A549 (cell line): ENCODE measurements around the gene TUT1. TPM values are rescaled to one million over a fixed set of nuclear protein-coding genes. Genes with fewer than 3 reads are reported as not detected.
"Not testable (repeated sequence)": the region's sequence is repeated elsewhere in the genome, so short reads cannot be mapped to it uniquely, and the experiment has no call there.

Experiments
- ATAC-seq, 2 experiments: fragments of 200-7000 bp in 1 of 2; fragments of >200 bp in 1 of 2; cut with Nextera tagmentation in 1 of 2; cut with Tn5 transposase in 1 of 2; 3 replicates each; pipeline versions ENCODE4 v1.8.0 to v1.9.1; 2018 to 2020; ENCODE audit warnings: mild to moderate bottlenecking in 1 of 2, moderate library complexity in 1 of 2
- CTCF ChIA-PET: fragments of 300-600 bp; sonication (Branson Sonifier 250); formaldehyde crosslinking; extraction: SDS; loops from one replicate; lab custom pipeline; 2021; ENCODE audit warnings: antibody characterized with exemption, inconsistent platforms; lab: Yijun Ruan, JAX
- POLR2A ChIA-PET: fragments of 350-600 bp; formaldehyde crosslinking; extraction: SDS; loops from one replicate; lab custom pipeline; 2021; ENCODE audit warnings: antibody characterized with exemption, inconsistent platforms; lab: Yijun Ruan, JAX
- DNase-seq, 2 experiments: peaks; one replicate each; pipeline versions ENCODE4 v3.0.0 to v3.0.0-alpha.2; 2011 to 2016; ENCODE audit warnings: low read depth in 1 of 2, low spot score in 1 of 2
- FAIRE-seq: peaks from 2 replicates; lab custom pipeline; 2011; peaks lifted over from hg19 to GRCh38; lab: Jason Lieb, UNC
- H3K27ac ChIP-seq, 2 experiments: fragments of >200 bp; sonication (Bioruptor Twin); formaldehyde crosslinking; 3 replicates each; pipeline ENCODE4 v1.5.1; 2016 to 2017
- H3K4me1 ChIP-seq: fragments of >200 bp; sonication (Bioruptor Twin); formaldehyde crosslinking; 3 replicates; pipeline ENCODE4 v1.6.1; 2016
- H3K4me2 ChIP-seq: fragments of >200 bp; sonication (Bioruptor Twin); formaldehyde crosslinking; 3 replicates; pipeline ENCODE4 v1.6.1; 2016
- H3K4me3 ChIP-seq: fragments of >200 bp; sonication (Bioruptor Twin); formaldehyde crosslinking; 3 replicates; pipeline ENCODE4 v1.5.1; 2016
- H3K9me3 ChIP-seq: fragments of >200 bp; sonication (Bioruptor Twin); formaldehyde crosslinking; 3 replicates; pipeline ENCODE4 v1.6.1; 2016
- ATOH8 ChIP-seq: fragments of 250-450 bp; sonication (Bioruptor Pico); IDR thresholded peaks from 2 replicates; pipeline ENCODE4 v1.5.0; 2020; ENCODE audit warnings: low read depth, mild to moderate bottlenecking, moderate library complexity
- BCL3 ChIP-seq: fragments of >200 bp; sonication (Bioruptor Twin); formaldehyde crosslinking; IDR thresholded peaks from 3 replicates; pipeline ENCODE4 v1.6.1; 2016
- CBX2 ChIP-seq: fragments of 200-600 bp; sonication (generic); IDR thresholded peaks from 2 replicates; pipeline ENCODE4 v1.6.1; 2016; ENCODE audit warnings: low read depth, mild to moderate bottlenecking, borderline replicate concordance
- CBX8 ChIP-seq: fragments of 200-600 bp; sonication (generic); IDR thresholded peaks from 2 replicates; pipeline ENCODE4 v1.6.1; 2016
- CEBPB ChIP-seq, 2 experiments: fragments of >200 bp in 1 of 2; sonication (Bioruptor Twin) in 1 of 2; formaldehyde crosslinking in 1 of 2; IDR thresholded peaks; 2 replicates each; pipeline ENCODE4 v1.6.1; 2012 to 2016
- CHD2 ChIP-seq: fragments of 150-350 bp; IDR thresholded peaks from 2 replicates; pipeline ENCODE4 v1.6.1; 2014; ENCODE audit warnings: low read length; ENCODE audit not compliant: partially characterized antibody
- CTCF ChIP-seq: fragments of >200 bp; sonication (Bioruptor Twin); formaldehyde crosslinking; IDR thresholded peaks from 3 replicates; pipeline ENCODE4 v1.5.1; 2016
- E2F6 ChIP-seq: IDR thresholded peaks from 2 replicates; pipeline ENCODE4 v1.6.1; 2012; ENCODE audit warnings: low read depth, borderline replicate concordance
- EHF ChIP-seq: fragments of 250-450 bp; sonication (Bioruptor Pico); IDR thresholded peaks from 2 replicates; pipeline ENCODE4 v1.5.0; 2020; ENCODE audit warnings: mild to moderate bottlenecking
- EP300 ChIP-seq, 2 experiments: fragments of >200 bp; sonication (Bioruptor Twin); formaldehyde crosslinking; IDR thresholded peaks; 2 replicates in 1 of 2; 3 replicates in 1 of 2; pipeline ENCODE4 v1.6.1; 2016 to 2017
- FOSL2 ChIP-seq, 2 experiments: fragments of 450-650 bp in 1 of 2; fragments of >200 bp in 1 of 2; sonication (Bioruptor Twin) in 1 of 2; formaldehyde crosslinking; IDR thresholded peaks; 2 replicates each; pipeline versions ENCODE4 v1.5.0 to v1.6.1; 2016 to 2020; ENCODE audit warnings: mild to moderate bottlenecking in 1 of 2, moderate library complexity in 1 of 2
- GATA3 ChIP-seq: IDR thresholded peaks from 2 replicates; pipeline ENCODE4 v1.6.1; 2012; ENCODE audit warnings: borderline replicate concordance
- HEYL ChIP-seq: fragments of 250-450 bp; sonication (Bioruptor Pico); IDR thresholded peaks from 2 replicates; pipeline ENCODE4 v1.8.0; 2021; ENCODE audit warnings: mild to moderate bottlenecking, moderate library complexity
- HMGXB4 ChIP-seq: fragments of 250-450 bp; sonication (Bioruptor Pico); IDR thresholded peaks from 2 replicates; pipeline ENCODE4 v1.5.0; 2021; ENCODE audit warnings: mild to moderate bottlenecking, moderate library complexity, borderline replicate concordance
- HOXB5 ChIP-seq: fragments of 250-450 bp; sonication (Bioruptor Pico); IDR thresholded peaks from 2 replicates; pipeline ENCODE4 v1.5.0; 2020; ENCODE audit warnings: mild to moderate bottlenecking, moderate library complexity
- JUNB ChIP-seq: fragments of >200 bp; sonication (Bioruptor Twin); formaldehyde crosslinking; IDR thresholded peaks from 2 replicates; pipeline ENCODE4 v1.6.1; 2016
- MYC ChIP-seq: IDR thresholded peaks from 2 replicates; pipeline ENCODE4 v1.6.1; 2012; ENCODE audit warnings: mild to moderate bottlenecking, inconsistent platforms, low read length, improper control_type of control experiment, borderline replicate concordance
- PBX3 ChIP-seq: IDR thresholded peaks from 2 replicates; pipeline ENCODE4 v1.6.1; 2012
- SMC3 ChIP-seq: fragments of >200 bp; sonication (Bioruptor Twin); formaldehyde crosslinking; IDR thresholded peaks from 3 replicates; pipeline ENCODE4 v1.6.1; 2018; ENCODE audit warnings: inconsistent platforms
- WGBS: methylation state at CpG from one replicate; pipeline ENCODE4 v1.1.6; 2017; ENCODE audit errors: missing lambda C conversion rate; 5-methylcytosine and 5-hydroxymethylcytosine counted together
- polyA plus RNA-seq, 4 experiments: library from polyadenylated mRNA; depleted of rRNA in 3 of 4; stranded (reverse); fragments of >200 nt; fragmentation: RNase III in 1 of 4; extraction: RNeasy Plus Mini Kit Qiagen cat#74134 plus additional on column Dnase treatment in 1 of 4; gene quantifications; 2 replicates in 3 of 4; 3 replicates in 1 of 4; pipeline ENCODE4 v1.2.3, GENCODE V29; 2011 to 2017

Gene TUT1
- polyA plus RNA-seq, 2 of the 4 experiments (the other 2 are of a cell fraction) = 11.1 to 15.5 TPM

- DNase-seq (no peak), ATAC-seq (peak in 1 of 2 experiments; percentile 9; a peak in 3 of 6 replicates), FAIRE-seq (no peak)
- WGBS = 2% methylated on average over 33 of the region's 33 CpGs
- peak overlapping the region; percentile 97 for H3K4me3 ChIP-seq
- H3K27ac ChIP-seq = peak overlapping the region; percentile 93 to 94
- H3K9me3 ChIP-seq = no peaks in the 10 kb centered on the region
- POLR2A ChIA-PET = interaction anchor here (0.6 to 2.8 kb wide), 28 partner anchors 10 to 1211 kb away, joined by 3 to 93 read pairs (median 5); partner anchors contain the start of genes AHNAK, B3GAT3, C11orf98 and CSKMT
- no peak for TF ChIP-seq ATOH8 (CRISPR knock-in tag)
- TF ChIP-seq FOSL2 (IDR thresholded peaks at IDR 0.05) = no peak
- no peak for TF ChIP-seq FOSL2 (CRISPR knock-in tag; IDR thresholded peaks at IDR 0.05)
- TF ChIP-seq PBX3 = no peak
- TF ChIP-seq EP300 (IDR thresholded peaks at IDR 0.05) = no peak
- TF ChIP-seq CEBPB (IDR thresholded peaks at IDR 0.05) = no peak
- no peak for TF ChIP-seq CBX2
- TF ChIP-seq GATA3 = no peak
- TF ChIP-seq CHD2 = no peak
- no peak for TF ChIP-seq SMC3
- no peak for TF ChIP-seq MYC
- TF ChIP-seq HEYL (CRISPR knock-in tag) = no peak
- TF ChIP-seq CTCF = no peak
- TF ChIP-seq EHF = no peak
- H3K4me2 ChIP-seq = peak overlapping the region; percentile 93
- CTCF ChIA-PET = interaction anchor here (0.9 to 4.8 kb wide), 12 partner anchors 9 to 178 kb away, joined by 3 to 52 read pairs (median 6); partner anchors contain the start of gene TUT1
- H3K4me1 ChIP-seq = peaks cover 47% of the 10 kb centered on the region
Measured at GRCh38 chr11:62573006-62573591, 18.2 kb downstream of the TUT1 start.

GRCh38 chr11:62572431-62572830, 18.9 kb downstream of the TUT1 start:
- Histone ChIP-seq H3K4me1 (peaks cover 51% of the 10 kb centered on the region), H3K4me2 (peak overlapping the region; percentile 93), H3K27ac (peak overlapping the region; percentile 93 to 94), H3K4me3 (peak overlapping the region; percentile 97), H3K9me3 (no peaks in the 10 kb centered on the region)
- DNase-seq = no peak
- WGBS = 73% methylated on average over 12 of the region's 12 CpGs
- ATAC-seq = no peak
- no peak for FAIRE-seq
- ChIA-PET POLR2A (no interaction called here), CTCF (interaction anchor here (0.9 to 4.8 kb wide), 9 partner anchors 8 to 177 kb away, joined by 3 to 52 read pairs (median 5); partner anchors contain the start of gene TUT1)
- TF ChIP-seq EP300 (IDR thresholded peaks at IDR 0.05) (no peak), EHF (no peak), CBX8 (no peak), BCL3 (no peak), JUNB (no peak), CTCF (no peak), PBX3 (no peak), HMGXB4 (CRISPR knock-in tag) (no peak), HOXB5 (CRISPR knock-in tag) (no peak), E2F6 (no peak), CHD2 (no peak)

- not testable (repeated sequence) for H3K4me3 ChIP-seq, ATAC-seq, DNase-seq, H3K9me3 ChIP-seq, FAIRE-seq
- 94% methylated on average over 5 of the region's 5 CpGs for WGBS
- peak overlapping the region in 1 of 2 experiments; percentile 7; a peak in 1 of 6 replicates for H3K27ac ChIP-seq
- H3K4me2 ChIP-seq = peak overlapping the region; percentile 93; the same call in 2 of the 3 replicates
- POLR2A ChIA-PET = interaction anchor here (1.3 kb wide), 1 partner anchor 20 kb away, joined by 4 read pairs; the partner anchor contains the start of gene TUT1
- CTCF ChIA-PET = interaction anchor here (0.9 to 4.8 kb wide), 3 partner anchors 11 to 147 kb away, joined by 3 to 52 read pairs (median 4); no protein-coding TSS in a partner anchor
- peaks cover 60% of the 10 kb centered on the region for H3K4me1 ChIP-seq
Measured at GRCh38 chr11:62571493-62571892, 19.8 kb downstream of the TUT1 start.
